Hematopoietic multipotent progenitor cell treated with erythropoietin and hydrocortisone succinate and interleukin-3 and kit ligand, for 17 days (in vitro differentiated cells): ENCODE measurements around the gene TEAD1.

Experiments
- DNase-seq: peaks from one replicate; pipeline ENCODE4 v3.0.0-alpha.2; 2015; ENCODE audit warnings: low spot score

Gene TEAD1

DNA sequence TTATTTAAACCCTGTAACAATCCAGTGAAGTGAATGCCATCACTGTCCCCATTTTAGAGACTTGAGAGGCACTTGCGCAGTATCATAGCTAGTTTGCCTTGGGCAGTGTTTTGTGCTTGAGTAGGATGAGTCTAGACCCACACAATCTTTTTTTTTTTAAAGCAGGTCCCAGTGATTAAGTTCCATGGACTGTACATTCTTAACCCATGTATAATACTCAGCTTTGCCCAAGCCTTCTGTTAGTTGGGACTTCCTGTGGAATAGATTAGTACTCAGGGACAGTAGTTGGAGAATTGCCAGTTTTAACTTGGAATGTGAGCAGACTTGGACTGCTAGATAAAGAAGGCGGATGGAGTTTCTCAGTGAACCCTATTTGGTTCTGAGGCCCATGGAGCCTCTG is 226.3 kb downstream of the TEAD1 start:
- DNase-seq: no peak

DNA sequence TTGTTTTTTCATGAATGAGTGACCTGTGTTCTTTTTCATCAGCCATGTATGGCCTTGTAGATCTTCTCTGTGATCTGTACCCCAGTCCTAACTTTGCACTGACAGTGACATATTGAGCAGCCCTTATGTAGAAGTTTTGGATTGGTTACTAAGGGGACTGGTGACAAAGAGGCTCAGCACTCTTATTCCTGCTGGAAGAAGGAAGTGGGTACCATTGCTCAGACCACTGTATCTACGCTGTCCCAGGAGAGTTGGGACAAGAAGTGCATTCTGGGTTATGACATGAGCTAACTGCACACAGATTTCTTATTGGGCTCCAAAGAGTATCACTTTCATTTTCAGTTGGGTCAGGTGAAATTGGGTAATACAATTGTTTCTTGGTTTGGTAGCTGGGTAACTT is 227.1 kb downstream of the TEAD1 start:
- DNase-seq: no peak

DNA sequence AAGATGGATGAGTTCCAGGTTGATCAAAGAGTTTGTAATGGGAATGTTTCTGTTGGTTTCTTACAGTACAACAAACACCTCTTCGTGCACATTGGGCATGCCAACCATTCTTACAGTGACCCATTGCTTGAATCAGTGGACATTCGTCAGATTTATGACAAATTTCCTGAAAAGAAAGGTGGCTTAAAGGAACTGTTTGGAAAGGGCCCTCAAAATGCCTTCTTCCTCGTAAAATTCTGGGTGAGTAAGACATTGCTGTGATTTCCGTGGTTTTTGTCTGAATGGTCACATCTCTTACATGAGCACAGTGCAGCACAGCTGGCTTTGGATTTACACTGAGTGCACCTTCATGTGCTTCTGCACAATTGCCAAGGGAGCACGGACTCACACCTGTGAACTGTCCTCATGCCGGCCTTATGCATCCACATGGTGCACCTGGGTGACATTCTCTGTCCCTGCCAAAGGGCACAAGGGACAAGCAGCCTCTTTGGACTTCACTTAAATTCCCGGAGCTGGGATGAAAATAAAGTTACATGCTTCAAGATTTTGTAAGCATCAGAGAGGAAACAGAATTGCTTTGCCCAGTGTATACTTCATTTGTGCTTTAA is 227.8 kb downstream of the TEAD1 start:
- DNase-seq: no peak

DNA sequence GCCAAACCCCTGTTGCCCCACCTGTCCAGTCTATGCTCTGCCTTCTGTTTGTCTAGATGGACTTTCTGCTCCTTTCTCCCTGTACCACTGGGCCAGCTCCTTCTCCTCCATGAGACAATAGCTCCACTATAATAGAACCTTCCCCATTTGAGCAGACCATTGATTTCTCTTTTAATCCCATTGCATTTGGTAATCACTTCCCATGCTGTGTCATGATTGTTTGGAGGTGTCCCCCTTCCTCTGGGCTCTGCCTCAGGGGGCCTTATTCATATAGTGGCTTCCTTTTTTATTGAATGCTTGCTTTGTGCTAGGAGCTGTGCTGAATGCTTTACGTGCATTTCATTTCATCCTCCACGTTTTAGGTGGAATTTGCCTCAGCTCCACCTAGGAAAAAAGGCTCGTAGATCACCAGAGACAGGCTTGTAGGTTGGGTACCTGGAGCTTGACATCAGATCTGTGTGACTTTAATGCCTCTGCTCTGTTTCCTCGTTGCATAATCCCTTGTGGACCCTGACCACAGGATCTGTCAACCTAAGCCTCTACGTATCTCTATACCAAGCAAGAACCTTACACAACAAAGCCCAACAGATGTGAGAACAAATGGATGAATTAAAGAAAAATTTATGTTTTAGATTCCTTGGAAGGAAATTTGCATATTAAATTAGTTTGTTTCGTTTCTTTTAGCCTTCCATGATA is 228.7 kb downstream of the TEAD1 start:
- no peak for DNase-seq

DNA sequence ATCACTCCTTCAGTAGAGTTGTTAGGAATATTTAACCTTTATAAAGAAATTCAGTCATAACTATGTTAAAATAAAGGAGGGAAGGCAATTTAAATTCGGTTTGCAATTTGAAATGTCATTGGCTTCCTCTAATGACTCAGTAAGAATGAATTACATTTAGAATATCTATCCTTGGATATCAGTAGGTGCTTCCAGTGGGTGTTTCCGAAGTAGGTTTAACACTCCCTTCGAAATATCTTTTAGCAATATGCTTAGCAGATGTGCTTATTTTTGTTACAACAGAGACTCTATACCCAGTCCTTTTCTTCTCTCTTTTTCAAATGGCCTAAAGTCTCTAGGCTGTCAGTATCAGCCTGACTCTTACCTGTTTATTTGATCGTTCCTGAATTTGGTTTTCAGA is 231.2 kb downstream of the TEAD1 start:
- DNase-seq: no peak

DNA sequence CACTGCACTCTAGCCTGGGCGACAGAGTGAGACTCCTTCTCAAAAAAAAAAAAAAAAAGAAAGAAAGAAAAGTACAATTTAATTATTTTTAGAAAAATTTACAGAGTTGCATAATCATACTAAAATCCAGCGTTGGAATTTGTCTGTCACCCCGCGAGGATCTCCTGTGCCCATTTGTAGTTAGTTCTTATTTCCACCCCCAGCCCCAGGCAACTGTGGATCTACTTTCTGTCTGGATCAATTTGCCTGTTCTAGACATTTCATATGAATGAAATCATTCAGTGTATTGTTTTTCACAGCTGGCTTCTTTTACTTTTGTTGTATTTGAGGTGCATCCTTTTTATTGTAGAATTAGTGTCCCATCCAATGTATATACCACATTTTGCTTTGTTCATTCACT is 232.3 kb downstream of the TEAD1 start:
- no peak for DNase-seq

DNA sequence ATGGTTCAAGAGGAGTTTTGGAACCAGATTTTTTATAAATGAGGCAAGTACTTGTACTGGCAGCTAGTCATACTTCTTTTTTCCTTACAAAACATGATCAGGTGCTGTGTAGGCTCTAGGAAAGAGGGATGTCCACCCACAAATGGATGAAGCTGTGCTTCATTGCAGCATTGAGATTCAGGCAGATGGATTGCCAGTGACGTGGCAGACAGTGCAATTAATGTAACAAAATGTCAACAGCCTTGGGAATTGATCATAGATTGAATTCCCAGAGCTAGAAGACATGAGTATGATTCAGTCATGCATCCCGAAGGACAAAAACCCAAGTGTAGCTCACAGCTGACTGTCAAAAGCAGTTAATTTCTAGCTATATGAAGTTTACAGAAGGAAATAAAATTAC is 235.7 kb downstream of the TEAD1 start:
- DNase-seq: no peak

DNA sequence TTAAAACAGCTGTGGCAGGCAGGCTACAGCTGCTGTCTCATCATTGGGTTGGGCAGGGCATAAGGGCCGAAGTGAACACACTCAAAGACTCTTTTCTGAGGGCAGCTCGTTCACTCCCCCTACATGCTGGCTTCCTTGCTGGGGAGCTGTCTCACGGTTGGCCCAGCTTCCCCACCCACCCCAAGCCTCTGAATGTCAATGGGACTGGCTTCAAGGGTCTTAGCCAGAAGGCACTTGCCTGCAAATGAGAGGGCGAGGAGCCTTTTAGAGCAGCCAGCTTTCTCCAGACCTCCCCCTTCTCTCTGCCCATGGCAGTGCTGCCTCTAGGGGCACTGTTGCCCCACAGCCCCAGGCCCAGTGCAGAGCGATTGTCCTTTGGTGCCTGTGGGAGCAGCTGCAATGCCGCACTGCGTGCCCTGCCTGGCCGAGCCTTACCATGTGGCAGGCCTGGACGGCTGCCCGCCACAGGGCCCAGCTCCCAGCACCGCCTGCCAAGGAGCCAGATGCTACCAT is 240.2 kb downstream of the TEAD1 start:
- no peak for DNase-seq

DNA sequence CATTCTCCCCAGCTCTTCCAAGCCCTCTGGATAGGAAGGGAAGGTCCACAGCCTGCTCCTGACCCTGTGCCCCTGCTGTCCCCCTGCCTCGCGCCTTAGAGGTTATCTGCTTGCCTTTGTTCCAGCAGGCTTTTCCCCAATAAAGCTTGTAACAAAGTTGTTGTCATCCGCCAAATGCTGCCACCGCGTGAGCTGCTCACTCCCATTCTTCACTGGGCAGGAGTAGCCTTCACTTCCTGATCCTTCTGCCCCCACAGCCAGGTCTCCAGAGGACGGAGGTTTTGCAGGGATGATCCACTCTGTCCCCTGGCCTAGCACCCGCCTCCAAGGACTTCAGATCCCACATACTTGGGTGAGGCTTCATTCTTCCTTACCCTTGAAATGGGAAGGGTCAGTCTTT is 240.9 kb downstream of the TEAD1 start:
- no peak for DNase-seq

DNA sequence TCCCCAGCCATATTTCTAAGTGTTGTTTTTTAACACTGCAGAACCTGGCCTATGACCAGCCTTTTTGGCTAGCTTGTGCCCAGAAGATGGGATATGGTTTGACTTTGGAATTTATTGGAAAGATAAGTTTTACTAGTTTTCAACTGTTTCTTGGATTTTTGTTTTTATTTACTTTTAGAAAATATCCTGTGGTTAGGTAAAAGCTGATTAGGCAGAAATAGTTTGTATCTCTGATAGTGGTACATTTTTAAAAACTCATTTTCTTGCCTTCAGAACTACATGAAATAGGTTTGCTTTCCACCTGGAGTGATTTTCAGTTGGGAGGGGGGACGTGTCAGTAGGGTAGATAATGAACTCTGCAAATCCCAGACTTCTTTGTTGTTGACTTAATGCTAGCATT is 243.6 kb downstream of the TEAD1 start:
- DNase-seq: no peak

DNA sequence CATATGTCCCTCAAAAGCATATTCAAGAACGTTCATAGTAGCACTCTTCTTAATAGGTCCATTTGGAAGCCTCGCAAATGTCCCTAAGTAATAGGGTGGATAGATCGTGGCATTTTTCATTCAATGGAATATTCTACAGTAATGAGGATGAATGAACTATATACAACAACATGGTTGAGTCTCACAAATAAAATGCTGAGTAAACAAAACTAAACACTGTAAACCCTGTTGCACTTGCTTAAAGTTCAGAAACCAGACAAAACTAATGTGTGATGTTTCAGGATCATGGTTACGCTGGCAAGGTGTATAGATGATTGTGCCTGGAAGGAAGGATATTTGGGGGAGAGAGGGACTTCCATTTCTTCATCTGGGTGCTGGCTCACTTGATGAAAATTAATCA is 244.4 kb downstream of the TEAD1 start:
- no peak for DNase-seq

DNA sequence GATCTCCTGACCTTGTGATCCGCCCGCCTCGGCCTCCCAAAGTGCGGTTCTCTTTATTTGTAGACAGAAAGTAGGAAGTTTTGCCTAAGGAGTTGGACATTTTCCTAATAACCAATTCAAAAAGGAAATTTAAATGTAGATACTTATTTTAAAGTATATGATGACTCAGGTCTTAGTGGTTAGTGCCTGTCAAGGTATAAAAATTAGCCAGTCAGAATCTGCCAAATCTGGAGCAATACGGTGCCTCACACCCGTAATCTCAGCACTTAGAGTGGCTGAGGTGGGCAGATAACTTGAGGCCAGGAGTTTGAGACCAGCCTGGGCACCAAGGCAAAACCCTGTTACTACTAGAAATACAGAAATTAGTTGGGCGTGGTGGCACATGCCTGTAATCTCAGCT is 248.2 kb downstream of the TEAD1 start:
- no peak for DNase-seq

DNA sequence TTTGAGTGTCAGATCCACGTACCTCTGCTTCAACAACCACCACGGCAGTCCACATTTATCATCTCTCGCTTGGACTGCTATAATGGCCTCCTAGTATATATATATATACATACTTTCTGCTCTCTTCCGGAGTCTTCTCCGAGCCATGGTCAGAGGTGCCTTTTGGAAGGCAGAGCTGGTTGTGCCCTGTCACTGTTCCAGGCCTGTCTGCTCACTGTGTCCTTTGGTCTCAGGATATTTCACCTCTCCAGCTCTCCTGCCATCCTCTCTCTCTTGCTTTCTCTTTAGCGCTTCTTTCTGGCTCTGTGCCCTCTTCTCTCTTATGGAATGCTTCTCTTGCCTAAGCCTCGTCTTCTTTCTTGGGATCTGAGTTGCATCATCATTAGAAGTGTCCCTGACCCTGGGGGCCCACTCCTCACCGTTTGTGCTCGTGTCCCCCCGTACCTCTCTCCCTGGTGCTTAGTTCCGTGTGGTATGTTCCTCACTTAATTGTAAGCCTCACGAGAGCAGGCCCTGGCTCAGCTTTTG is 248.8 kb downstream of the TEAD1 start:
- no peak for DNase-seq

DNA sequence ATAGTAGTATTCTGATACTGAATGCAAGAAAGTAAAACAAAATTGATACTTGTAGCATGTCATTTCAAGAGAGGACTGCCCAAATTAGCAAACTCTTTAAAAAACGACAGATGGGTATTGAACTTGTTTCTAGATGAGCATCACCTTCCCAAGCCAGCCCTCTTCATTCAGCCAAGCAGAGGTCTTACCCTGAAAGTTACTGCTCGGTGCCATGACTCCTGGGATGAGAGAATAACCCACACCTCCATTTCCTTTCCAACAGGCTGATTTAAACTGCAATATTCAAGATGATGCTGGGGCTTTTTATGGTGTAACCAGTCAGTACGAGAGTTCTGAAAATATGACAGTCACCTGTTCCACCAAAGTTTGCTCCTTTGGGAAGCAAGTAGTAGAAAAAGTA is 250.4 kb downstream of the TEAD1 start:
- DNase-seq: no peak

DNA sequence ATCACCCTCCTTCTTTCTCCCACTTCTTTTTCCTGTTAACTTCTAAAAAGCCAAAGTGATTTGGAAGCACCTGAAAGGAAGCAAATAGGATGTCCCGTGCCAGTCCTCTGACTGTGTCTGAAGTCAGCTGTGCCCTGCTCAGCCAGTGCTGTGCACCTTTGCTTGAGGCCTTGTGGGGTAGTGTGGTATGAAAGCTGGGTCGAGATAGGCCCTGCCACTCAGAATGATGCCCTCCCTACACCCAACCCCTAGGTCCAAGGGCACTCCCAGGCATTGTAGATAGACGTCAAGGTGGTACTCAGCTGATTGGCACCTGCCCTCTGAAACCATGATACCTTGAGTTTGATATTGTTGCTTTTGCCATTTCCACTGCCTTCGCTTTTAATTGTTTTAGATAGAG is 251.3 kb downstream of the TEAD1 start:
- no peak for DNase-seq

DNA sequence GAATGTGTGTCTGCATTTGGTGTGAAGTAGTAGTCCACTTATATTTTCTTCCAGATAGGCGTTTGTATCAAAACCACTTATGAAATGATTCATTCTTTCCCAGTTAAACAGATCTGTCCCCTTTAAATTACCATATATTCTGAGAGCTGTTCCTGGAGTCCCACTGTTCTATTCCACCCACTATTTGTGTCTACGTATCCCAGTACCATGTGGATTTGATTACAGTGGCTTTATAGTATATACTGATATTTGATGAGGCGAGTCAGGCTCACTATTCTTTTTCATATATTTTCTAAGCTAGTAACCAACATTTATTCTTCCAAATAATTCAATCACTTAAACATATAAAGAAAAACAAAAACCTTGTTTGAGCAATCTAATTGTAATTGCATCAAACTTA is 253.0 kb downstream of the TEAD1 start:
- DNase-seq: no peak

DNA sequence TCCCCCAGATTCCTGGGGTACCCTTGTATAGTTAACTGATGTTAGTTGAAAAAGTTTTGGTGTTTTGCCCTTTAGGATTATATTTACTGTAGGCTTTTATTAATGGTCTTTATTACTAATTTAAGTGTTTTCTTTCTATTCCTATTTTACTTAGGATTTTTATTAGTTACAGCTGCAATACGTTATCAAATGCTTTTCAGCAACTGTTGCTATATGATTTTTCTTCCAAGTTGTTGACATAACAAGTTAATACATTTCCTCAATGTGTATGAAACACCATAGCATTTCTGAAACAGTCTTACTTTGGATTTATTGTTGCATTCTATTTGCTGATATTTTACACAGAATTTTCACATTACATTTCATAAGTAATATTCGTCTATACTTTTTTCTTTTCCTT is 253.7 kb downstream of the TEAD1 start:
- DNase-seq: no peak

DNA sequence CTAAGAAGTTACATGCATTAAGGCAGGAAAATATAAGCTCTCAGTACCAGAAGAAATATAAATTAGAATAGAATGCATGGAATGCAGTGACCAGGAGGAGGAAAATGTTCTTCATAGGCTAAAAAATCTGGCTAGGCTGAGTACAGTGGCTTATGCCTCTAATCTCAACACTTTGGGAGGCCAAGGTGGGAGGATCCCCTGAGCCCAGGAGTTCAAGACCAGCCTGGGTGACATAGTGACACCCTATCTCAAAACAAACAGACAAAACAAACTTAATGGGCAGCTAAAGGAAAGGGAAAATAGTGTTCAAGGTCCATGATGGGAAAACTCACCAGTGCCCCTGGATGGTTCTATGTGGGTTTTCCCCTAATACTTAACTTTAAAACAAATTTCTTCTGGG is 256.6 kb downstream of the TEAD1 start:
- DNase-seq: no peak

DNA sequence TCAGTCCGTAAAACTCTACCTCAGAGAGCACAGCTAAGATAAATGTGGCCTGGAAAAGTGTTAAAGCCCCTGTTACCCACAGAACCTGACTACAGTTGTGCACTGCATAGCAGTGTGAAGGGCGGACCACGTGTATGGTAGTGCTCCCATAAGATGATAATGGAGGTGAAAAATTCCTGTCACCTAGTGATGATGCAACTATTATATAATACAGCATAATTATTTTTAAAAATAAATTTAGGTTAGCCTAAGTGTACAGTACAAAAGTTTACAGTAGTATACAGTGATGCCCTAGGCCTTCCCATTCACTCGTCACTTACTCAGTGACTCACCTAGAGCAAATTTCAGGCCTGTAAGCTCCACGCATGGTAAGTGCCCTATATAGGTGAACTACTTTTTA is 258.3 kb downstream of the TEAD1 start:
- no peak for DNase-seq

DNA sequence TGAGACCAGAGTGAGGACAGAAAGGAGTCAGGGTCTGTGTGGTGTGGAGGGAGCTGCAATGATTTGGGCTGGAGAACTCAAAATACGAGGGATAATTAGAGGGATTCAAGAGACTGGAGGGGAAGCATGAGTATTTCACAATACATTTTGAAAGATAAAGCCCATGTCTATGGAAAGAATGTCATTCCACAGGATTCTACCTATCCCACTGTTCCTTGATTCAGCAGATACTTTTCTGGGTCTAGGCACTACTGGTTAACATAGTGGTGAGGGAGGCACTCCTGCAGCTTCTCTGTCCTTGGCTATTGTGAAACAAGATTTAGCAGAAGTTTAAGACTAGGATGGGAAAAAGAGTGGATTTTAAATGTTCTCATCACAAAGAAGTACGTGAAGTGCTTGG is 262.0 kb downstream of the TEAD1 start:
- no peak for DNase-seq

DNA sequence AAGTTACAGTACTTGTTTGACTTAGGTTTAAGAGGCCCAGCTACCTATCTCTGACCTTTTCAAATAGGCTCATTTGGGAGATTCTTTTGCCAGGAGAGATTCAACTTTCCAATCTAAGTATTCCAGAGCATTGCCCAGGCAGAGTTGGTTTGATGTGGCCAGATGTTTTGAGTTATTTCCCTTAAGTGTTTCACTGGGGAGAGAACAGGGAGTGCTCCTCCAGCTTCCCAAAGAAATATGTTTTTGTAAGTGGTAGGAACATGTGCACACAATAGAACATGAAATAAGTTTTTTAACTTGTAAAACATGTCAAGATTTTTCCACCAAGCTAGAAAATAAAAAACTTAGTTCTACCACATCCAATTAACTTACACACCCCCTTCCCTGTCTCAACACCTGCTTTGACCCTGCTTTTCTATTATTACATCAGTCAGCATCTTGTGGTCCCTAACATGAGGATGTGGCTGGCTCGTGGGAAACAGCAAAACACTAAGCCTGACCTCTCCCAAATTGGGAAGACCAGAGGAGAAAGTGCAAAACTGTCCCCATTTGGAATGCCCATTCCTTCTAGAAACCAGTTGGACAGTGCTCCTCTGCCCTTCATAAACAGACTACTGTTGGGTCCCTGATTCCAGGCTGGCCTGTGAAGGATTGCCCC is 264.5 kb downstream of the TEAD1 start:
- no peak for DNase-seq

DNA sequence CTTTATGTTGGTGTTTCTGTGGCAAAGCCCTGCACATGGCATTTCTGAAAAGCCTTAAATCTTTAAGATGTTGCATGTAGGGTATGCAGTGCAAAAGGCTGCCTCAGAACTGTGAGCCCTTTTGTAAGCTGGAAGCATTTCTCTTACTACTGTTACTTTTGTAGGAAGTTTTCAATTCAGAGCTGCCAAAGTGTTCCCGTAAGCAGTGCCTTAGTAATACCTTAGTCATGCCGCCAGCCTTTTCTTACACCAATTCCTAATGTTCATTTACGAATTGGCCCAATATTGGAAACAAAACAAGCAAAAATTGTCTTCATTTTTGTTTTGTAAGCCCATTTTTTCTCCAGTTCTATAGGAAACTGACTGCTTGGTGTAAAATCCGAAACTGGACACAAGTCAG is 267.4 kb downstream of the TEAD1 start:
- no peak for DNase-seq

DNA sequence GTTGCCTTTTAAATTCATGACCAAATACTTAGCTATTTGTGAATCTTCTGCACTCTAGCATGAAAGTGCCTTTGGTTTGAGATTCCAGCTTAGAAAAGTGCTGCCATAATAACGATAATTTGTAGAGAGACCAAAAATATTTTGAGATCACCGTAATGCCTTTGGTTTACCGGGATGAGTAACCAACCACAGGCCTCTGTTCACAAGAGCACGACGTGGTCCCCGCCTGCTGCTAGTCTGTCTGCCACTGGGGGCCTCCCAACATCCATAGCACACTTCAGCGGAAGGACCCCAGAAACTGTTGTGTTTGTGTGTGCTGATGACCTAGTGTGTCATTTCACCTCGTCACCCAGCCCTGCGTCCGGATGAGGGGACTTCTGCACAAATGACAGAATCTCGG is 267.9 kb downstream of the TEAD1 start:
- DNase-seq: no peak
